K562 (cell line): ENCODE measurements around the gene CCL15. TPM values are rescaled to one million over a fixed set of nuclear protein-coding genes. Genes with fewer than 3 reads are reported as not detected.

Source experiments
- ATAC-seq: fragments of 200-7000 bp; cut with Tn5 transposase; 3 replicates; pipeline ENCODE4 v1.9.1; 2020; ENCODE audit warnings: moderate library complexity
- BruUV-seq: library from RNA; stranded (reverse); fragments of 400-500 nt; replicated peaks from 2 replicates; lab custom pipeline; 2021; lab: Mats Ljungman, UMichigan
- CTCF ChIA-PET: fragments of 300-600 bp; formaldehyde crosslinking; extraction: SDS; loops from one replicate; lab custom pipeline; 2021; ENCODE audit warnings: low intra/inter-chr PET ratio; lab: Yijun Ruan, JAX
- POLR2A ChIA-PET: fragments of 300-600, 350-650 bp; sonication (Branson Sonifier 250); formaldehyde crosslinking; extraction: SDS; loops from one replicate; lab custom pipeline; 2021; ENCODE audit warnings: antibody characterized with exemption, inconsistent platforms; lab: Yijun Ruan, JAX
- DNase-seq, 4 experiments: peaks; one replicate each; pipeline versions ENCODE4 v3.0.0 to v3.0.0-alpha.2; 2011 to 2018; ENCODE audit warnings: low spot score in 3 of 4, mixed read lengths in 3 of 4; ENCODE audit errors: extremely low read depth in 1 of 4
- FAIRE-seq: peaks from 2 replicates; lab custom pipeline; 2011; peaks lifted over from hg19 to GRCh38; lab: Jason Lieb, UNC
- H2AFZ ChIP-seq: 2 replicates; pipeline ENCODE4 v1.6.0; 2011; ENCODE audit warnings: low read depth, low read length, control low read depth, inconsistent platforms
- H3K27ac ChIP-seq: fragments of 200-600 bp; 3 replicates; pipeline ENCODE4 v1.8.0; 2011; ENCODE audit warnings: low read depth, mild to moderate bottlenecking, control low read depth, inconsistent platforms, low read length, moderate library complexity, mixed read lengths; ENCODE audit errors: extremely low read depth
- H3K27me3 ChIP-seq, 2 experiments: fragments of 300-600 bp in 1 of 2; 2 replicates in 1 of 2; 3 replicates in 1 of 2; pipeline versions ENCODE4 v1.6.0 to v1.8.0; 2011; ENCODE audit warnings: inconsistent platforms in 2 of 2, low read length in 2 of 2, mild to moderate bottlenecking in 1 of 2, mixed read lengths in 1 of 2, moderate library complexity in 1 of 2; ENCODE audit not compliant: control insufficient read depth in 2 of 2, insufficient read depth in 2 of 2
- H3K36me3 ChIP-seq: fragments of 300-600 bp; 3 replicates; pipeline ENCODE4 v1.8.0; 2011; ENCODE audit warnings: mild to moderate bottlenecking, low read length, inconsistent platforms; ENCODE audit not compliant: control insufficient read depth, insufficient read depth
- H3K4me1 ChIP-seq, 2 experiments: fragments of 200-600 bp in 1 of 2; replicated peaks in 1 of 2; 2 replicates in 1 of 2; 3 replicates in 1 of 2; pipeline versions ENCODE4 v1.5.1 to v1.8.0; 2011; ENCODE audit warnings: inconsistent platforms in 2 of 2, low read length in 2 of 2, mild to moderate bottlenecking in 1 of 2, mixed read lengths in 1 of 2, moderate library complexity in 1 of 2; ENCODE audit not compliant: control insufficient read depth in 2 of 2, insufficient read depth in 2 of 2
- H3K4me2 ChIP-seq: 2 replicates; pipeline ENCODE4 v1.6.1; 2011; ENCODE audit warnings: low read length, control low read depth, inconsistent platforms, mixed read lengths; ENCODE audit not compliant: insufficient read depth
- H3K4me3 ChIP-seq: fragments of 200-600 bp; sonication (generic), shearing (Covaris generic); 2 replicates; pipeline ENCODE4 v1.5.1; 2016; ENCODE audit warnings: control low read depth, inconsistent platforms
- H3K79me2 ChIP-seq: fragments of 200-600 bp; 3 replicates; pipeline ENCODE4 v1.8.0; 2011; ENCODE audit warnings: low read length, inconsistent platforms; ENCODE audit not compliant: control insufficient read depth, insufficient read depth
- H3K9ac ChIP-seq, 2 experiments: 2 replicates each; pipeline versions ENCODE4 v1.6.0 to v1.6.1; 2011; ENCODE audit warnings: low read depth in 2 of 2, low read length in 2 of 2, control low read depth in 1 of 2, inconsistent platforms in 1 of 2, mild to moderate bottlenecking in 1 of 2, mixed read lengths in 1 of 2; ENCODE audit not compliant: insufficient read depth in 1 of 2
- H3K9me1 ChIP-seq: one replicate; pipeline ENCODE4 v1.6.0; 2011; ENCODE audit warnings: inconsistent platforms, mild to moderate bottlenecking, low read length, moderate library complexity; ENCODE audit not compliant: control insufficient read depth, insufficient read depth
- H3K9me3 ChIP-seq: replicated peaks from 2 replicates; pipeline ENCODE4 v1.5.1; 2011; ENCODE audit warnings: low read depth, low read length, inconsistent platforms; ENCODE audit not compliant: control insufficient read depth, insufficient read depth
- H4K20me1 ChIP-seq: replicated peaks from 2 replicates; pipeline ENCODE4 v1.6.1; 2011; ENCODE audit warnings: low read length, inconsistent platforms, mixed read lengths; ENCODE audit not compliant: control insufficient read depth, insufficient read depth
- DEAF1 ChIP-seq: fragments of 450-650 bp; formaldehyde crosslinking; IDR thresholded peaks from 2 replicates; pipeline ENCODE4 v1.4.0; 2020; ENCODE audit warnings: mild to moderate bottlenecking, moderate library complexity
- JUND ChIP-seq, 2 experiments: IDR thresholded peaks; 2 replicates in 1 of 2; 3 replicates in 1 of 2; pipeline ENCODE4 v1.6.1; 2011; ENCODE audit warnings: borderline replicate concordance in 2 of 2, low read depth in 2 of 2, low read length in 2 of 2, improper control_type of control experiment in 1 of 2, missing biosample characterization in 1 of 2, missing genetic modification characterization in 1 of 2, missing genetic modification reagents in 1 of 2
- KLF16 ChIP-seq: IDR thresholded peaks from 2 replicates; pipeline ENCODE4 v1.6.1; 2016; ENCODE audit warnings: antibody characterized with exemption
- PHF21A ChIP-seq: fragments of 450-650 bp; IDR thresholded peaks from 2 replicates; pipeline ENCODE4 v1.6.1; 2017; ENCODE audit warnings: low read depth, borderline replicate concordance
- POLR2H ChIP-seq: IDR thresholded peaks from 2 replicates; pipeline ENCODE4 v1.6.1; 2016; ENCODE audit warnings: missing genetic modification characterization, low read depth, mild to moderate bottlenecking, control low read depth, missing compliant biosample characterization, moderate library complexity
- REST ChIP-seq, 2 experiments: fragments of 450-650 bp; formaldehyde crosslinking in 1 of 2; IDR thresholded peaks; 2 replicates each; pipeline versions ENCODE4 v1.4.0 to v1.6.1; 2014 to 2020; ENCODE audit warnings: mild to moderate bottlenecking in 2 of 2, borderline replicate concordance in 1 of 2, low read depth in 1 of 2
- SMC3 ChIP-seq: conservative IDR thresholded peaks from 2 replicates; pipeline ENCODE4 v1.6.1; 2011; ENCODE audit warnings: low read depth, low read length, improper control_type of control experiment; ENCODE audit not compliant: insufficient read depth
- ZKSCAN3 ChIP-seq: fragments of 250-450 bp; sonication (Bioruptor Pico); IDR thresholded peaks from 2 replicates; pipeline ENCODE4 v1.4.0; 2020
- ZNF316 ChIP-seq: fragments of 450-650 bp; IDR thresholded peaks from 2 replicates; pipeline ENCODE4 v1.6.1; 2016
- WGBS: fragments of 100-300 bp; shearing (Covaris generic); methylation state at CpG from one replicate; pipeline ENCODE4 v1.1.6; 2016; ENCODE audit warnings: low coverage, mixed read lengths; ENCODE audit not compliant: insufficient coverage; ENCODE audit errors: missing lambda C conversion rate; 5-methylcytosine and 5-hydroxymethylcytosine counted together
- in situ Hi-C: fragments of 300-500 bp; cut with MboI; formaldehyde crosslinking; loops from 4 replicates; pipeline ENCODE4 v1.15.0; 2018; ENCODE audit warnings: inconsistent platforms, mixed read lengths
- intact Hi-C: fragments of 100-400 bp; cut with micrococcal nuclease; formaldehyde crosslinking; loops from 2 replicates; pipeline ENCODE4 v1.14.2; 2022
- polyA plus RNA-seq, 8 experiments: library from polyadenylated mRNA; depleted of rRNA in 4 of 8; stranded (reverse) in 5 of 8; unstranded in 3 of 8; fragments of >200 nt; fragmentation: Nextera tagmentation in 2 of 8; fragmentation: Illumina TruSeq in 1 of 8; extraction: Ambion mirVana in 2 of 8; extraction: Trizol in 1 of 8; gene quantifications; 2 replicates each; pipeline versions ENCODE4 v1.2.1 to v1.2.3, GENCODE V29; 2011 to 2014; ENCODE audit warnings: inconsistent platforms in 1 of 8, missing spikeins in 1 of 8
- total RNA-seq, 7 experiments: library from RNA; depleted of rRNA in 6 of 7; stranded (reverse); fragments of >200 nt in 6 of 7; fragmentation: Illumina TruSeq in 2 of 7; extraction: Trizol in 2 of 7; gene quantifications; 2 replicates each; pipeline versions ENCODE4 v1.2.1 to v1.2.3, GENCODE V29; 2011 to 2021; ENCODE audit warnings: low replicate concordance in 1 of 7

Gene CCL15
- total and polyA plus RNA-seq, 9 of the 15 experiments (the other 6 are each of a cell fraction or from before 2014, with no cell fraction given), result not detected

- Histone ChIP-seq H3K9ac (no peak overlapping the region), H3K4me3 (no peak overlapping the region), H3K9me3 (no peaks in the 10 kb centered on the region), H2AFZ (no peak overlapping the region), H3K9me1 (no peaks in the 10 kb centered on the region), H4K20me1 (no peaks in the 10 kb centered on the region), H3K27ac (no peak overlapping the region), H3K4me2 (no peak overlapping the region), H3K4me1 (no peaks in the 10 kb centered on the region), H3K79me2 (no peaks in the 10 kb centered on the region), H3K27me3 (peaks cover 10 to 12% of the 10 kb centered on the region in 2 experiments; a peak in 4 of 5 replicates), H3K36me3 (no peaks in the 10 kb centered on the region)
- intact Hi-C loops, result loop anchor here (1.0 to 5.0 kb wide), 4 partner anchors 23 to 180 kb away; no protein-coding TSS in a partner anchor
- DNase-seq (peak; percentile 60 to 84 (median 70)), ATAC-seq (peak; percentile 92), FAIRE-seq (no peak)
- ChIA-PET CTCF (interaction anchor here (0.7 to 1.5 kb wide), 6 partner anchors 39 to 513 kb away, joined by 4 to 14 read pairs (median 8); no protein-coding TSS in a partner anchor), POLR2A (interaction anchor here (1.0 kb wide), 2 partner anchors 27 to 75 kb away, joined by 3 to 4 read pairs; no protein-coding TSS in a partner anchor)
- in situ Hi-C loops, result loop anchor here (5.0 to 25.0 kb wide), 2 partner anchors 168 to 518 kb away; partner anchors contain the start of gene ZNHIT3
- no TSS peak for BruUV-seq
- WGBS, result 3% methylated on average over 8 of the region's 8 CpGs
- TF ChIP-seq DEAF1 (CRISPR knock-in tag) (peak; percentile 43; the same call in 1 of the 2 replicates), PHF21A (no peak), POLR2H (tag) (no peak), JUND (IDR thresholded peaks at IDR 0.05; ENCODE audit: borderline replicate concordance, low read depth, low read length) (no peak; the same call in 1 of the 2 replicates), JUND (tag; IDR thresholded peaks at IDR 0.05; ENCODE audit: borderline replicate concordance, low read depth, low read length) (peak; percentile 28; the same call in 1 of the 3 replicates), REST (IDR thresholded peaks at IDR 0.05; ENCODE audit: borderline replicate concordance) (peak; percentile 74), REST (CRISPR knock-in tag; IDR thresholded peaks at IDR 0.05; ENCODE audit: low read depth) (no peak), KLF16 (no peak), SMC3 (peak; percentile 82), ZKSCAN3 (CRISPR knock-in tag) (peak; percentile 96), ZNF316 (0 out of 2 replicates have a peak, but pooled peaks have one; percentile 33)
Measured at GRCh38 chr17:35969558-35970380, 31.6 kb downstream of the CCL15 start.
